ENCODE data around the gene DLEC1.

DLEC1 gene

DNA sequence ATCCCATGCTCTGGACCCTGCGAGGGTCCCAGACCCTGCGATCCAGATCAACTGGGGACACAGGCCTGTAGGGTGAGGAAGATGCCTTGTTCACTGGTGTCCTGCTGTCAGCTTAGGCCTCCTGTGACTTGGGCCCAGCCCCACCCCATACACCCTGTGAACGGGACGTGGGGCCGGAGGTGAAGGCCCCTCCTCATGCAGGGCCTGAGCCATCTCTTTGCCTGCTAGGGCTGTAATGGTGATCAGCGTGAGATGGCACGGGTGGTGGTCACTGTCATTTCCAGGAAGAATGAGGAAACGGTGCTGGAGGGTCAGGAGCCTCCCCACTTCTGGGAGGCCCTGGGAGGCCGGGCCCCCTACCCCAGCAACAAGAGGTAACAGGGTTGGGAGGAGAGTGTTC lies 36.1 kb upstream of the DLEC1 start:
- no peak for DNase-seq

DNA sequence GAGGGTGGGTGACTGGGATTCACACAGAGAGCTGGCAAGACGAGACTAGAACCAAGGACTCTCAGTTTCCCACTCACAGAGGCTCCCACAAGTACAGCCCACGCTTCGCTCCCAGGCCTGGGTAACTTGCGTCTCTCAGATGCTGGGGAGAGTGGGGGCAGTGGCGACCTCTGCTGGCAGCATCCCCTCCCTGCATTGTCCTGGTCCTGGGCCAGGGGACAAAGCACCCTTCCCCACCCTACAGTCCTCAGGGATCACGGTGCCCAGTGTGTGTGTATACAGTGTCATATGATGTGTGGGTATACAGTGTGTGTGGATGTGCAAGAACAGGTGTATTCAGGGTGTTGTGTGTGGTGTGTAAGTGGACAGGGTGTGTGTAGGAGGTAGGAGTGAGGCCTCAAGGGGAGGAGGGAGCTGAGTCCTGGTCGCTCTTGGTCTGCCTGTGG lies 35.6 kb upstream of the DLEC1 start:
- DNase-seq: peak; percentile 54 to 58

DNA sequence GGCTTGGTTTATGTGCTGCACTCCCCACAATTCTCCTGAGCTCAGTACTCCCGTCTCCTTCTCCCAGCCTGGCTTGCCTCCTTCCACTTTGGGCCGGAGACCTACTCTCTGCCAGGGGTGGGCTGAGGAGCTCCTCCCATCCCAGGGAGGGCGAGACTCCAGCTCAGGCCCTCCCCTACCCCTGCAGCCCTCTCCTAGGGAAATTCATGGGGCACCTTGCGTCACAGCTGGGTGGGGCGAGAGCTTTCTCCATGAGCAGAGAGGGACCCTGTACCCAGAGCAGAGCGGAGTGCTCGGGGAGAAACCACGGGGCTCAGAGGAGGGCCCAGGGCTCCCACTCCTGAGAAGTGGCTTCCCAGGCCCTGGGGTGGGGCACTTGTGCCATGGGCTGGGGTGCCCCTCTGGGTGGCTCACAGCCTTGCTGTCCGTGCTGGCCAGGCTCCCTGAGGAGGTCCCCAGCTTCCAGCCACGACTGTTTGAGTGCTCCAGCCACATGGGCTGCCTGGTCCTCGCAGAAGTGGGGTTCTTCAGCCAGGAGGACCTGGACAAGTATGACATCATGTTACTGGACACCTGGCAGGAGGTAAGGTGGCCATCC lies 35.1 kb upstream of the DLEC1 start:
- DNase-seq: no peak

DNA sequence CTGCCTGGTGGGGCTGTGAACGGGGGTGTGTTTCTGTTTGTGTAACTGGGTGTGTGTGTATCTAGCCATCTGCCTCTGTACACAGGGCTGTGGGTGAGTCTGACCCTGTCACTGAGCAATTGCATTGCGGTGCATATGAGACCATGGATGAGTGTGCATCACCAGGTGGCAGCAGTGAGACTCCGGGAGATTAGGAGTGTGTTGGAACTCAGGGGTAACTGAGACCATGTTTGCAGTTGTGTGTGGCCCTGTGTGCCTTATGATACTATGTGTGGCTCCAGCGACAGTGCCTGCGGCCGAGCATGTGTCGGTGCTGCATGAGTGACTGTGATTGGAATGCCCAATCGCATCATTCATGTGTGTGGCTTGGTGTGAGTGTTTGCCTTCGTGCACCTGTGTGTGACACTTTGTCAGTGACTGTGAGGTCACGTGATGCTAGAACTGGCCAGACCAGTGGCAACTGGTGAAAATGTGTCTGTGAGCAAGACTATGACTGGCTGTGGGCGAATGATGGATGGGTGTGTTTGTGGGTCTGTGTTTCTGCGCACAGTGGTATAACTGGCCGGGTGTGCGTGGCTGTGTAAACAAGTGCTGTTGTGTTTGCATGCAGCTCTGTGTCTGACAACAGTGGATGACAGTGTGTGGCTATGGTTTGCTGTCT lies 34.5 kb upstream of the DLEC1 start:
- peak; percentile 59 to 63 for DNase-seq

DNA sequence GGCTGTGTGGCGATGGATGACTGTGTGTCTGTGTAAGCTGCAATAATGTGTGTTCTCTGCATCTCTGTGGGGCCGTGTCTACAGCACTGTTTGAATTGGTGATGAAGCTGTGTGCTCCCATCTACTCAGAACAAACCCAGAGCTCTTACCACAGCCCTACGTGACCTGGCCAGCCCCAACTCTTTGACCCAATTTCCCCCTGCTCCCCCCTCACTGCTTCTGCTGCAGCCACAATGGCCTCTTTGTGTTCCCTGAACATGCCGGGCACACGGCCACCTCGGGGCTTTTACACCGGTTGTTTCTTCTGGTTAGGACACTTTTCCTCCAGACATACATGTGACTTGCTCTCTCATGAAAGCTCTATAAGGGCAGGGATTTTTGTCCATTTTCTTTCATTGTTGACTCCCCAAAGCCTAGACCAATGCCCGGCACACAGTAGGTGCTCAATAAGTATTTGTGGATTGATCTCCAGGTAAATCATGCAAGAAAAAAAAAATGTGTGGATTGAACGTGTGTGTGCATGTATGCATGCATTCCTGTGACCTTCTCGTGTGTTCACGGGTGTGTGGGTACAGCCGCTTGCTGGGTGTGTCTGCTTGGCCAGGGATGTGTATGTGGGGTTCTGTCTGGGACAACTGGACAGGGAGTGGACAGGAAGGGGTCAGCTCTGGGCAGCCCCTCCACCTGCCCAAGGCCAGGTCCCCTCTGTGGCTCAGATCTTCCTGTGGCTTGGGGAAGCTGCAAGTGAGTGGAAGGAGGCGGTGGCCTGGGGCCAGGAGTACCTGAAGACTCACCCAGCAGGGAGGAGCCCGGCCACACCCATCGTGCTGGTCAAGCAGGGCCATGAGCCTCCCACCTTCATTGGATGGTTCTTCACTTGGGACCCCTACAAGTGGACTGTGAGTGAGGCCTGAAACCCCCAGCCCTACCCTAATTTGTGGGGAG lies 33.7 kb upstream of the DLEC1 start:
- no peak for DNase-seq

DNA sequence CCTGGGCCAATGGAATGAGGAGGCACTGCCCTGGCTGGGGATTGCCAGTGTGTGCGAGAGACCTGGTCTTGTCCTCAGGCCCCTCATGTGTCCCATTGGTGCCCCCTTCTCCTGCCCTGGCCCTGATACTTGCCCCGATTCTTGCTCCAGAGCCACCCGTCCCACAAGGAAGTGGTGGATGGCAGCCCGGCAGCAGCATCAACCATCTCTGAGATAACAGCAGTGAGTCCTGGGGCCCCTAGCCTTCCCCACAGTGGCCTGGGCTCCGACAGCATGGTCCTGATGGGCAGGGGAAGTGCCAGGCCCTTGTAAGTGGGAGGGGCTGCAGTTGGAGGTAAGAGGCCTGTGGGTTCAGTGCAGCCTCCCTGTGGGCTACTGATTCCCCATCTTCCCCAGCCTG lies 33.0 kb upstream of the DLEC1 start:
- no peak for DNase-seq

DNA sequence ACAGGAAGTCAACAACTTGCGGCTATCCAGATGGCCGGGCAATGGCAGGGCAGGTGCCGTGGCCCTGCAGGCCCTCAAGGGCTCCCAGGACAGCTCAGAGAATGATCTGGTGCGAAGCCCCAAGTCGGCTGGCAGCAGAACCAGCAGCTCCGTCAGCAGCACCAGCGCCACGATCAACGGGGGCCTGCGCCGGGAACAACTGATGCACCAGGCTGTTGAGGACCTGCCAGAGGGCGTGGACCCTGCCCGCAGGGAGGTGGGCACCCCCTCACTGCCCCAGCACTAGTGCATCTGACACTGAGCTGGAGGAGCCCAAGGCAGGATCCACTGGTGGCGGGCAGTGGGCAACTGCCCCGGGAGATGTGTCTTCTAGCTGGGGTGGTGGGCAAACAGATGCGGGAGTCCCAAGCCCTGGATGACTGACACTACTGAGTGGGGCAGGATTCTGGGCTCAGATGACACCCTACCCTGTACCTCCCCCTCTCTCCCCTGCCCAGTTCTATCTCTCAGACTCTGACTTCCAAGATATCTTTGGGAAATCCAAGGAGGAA lies 32.5 kb upstream of the DLEC1 start:
- no peak for DNase-seq

DNA sequence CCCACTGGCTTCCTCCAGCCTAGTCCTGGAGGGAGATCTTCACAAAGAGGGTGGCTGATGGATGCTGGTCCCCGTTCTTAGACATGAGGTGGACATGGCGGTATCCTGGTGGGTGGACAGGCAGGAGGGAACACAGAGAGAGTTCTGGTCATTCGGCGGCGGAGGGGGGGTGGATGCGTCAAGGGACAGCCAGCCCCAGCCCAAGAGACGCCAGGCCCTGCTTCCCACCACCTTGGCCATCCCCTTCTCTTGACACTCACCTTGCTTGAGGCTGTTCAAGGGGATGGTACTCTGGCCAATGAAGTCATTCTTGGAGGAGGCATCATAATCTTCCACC lies 31.3 kb upstream of the DLEC1 start:
- no peak for DNase-seq

DNA sequence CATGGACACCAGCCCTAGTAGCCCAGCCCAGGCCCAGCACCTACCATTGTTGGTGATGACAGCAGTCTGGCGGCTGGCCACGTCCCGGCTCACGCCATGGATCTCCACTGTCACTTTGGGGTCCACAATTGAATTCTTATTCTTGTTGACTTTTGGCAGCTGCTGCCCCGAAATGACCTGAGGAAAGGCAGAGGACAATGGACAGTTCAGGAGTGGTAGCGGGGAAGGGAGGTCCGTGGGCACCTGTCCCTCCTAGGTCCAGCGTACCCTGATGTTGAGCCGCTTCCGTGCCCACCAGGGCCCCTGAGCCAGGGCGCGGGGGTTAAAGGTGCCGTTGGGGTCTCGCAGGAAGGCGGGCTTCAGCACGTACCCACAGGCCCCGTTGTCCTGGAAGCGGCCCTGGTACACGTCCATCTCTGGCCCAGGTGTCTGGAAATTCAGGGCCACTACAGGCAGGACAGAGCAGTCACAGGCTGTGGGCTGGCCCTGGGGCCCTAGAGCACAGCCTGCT lies 30.8 kb upstream of the DLEC1 start:
- DNase-seq: no peak

DNA sequence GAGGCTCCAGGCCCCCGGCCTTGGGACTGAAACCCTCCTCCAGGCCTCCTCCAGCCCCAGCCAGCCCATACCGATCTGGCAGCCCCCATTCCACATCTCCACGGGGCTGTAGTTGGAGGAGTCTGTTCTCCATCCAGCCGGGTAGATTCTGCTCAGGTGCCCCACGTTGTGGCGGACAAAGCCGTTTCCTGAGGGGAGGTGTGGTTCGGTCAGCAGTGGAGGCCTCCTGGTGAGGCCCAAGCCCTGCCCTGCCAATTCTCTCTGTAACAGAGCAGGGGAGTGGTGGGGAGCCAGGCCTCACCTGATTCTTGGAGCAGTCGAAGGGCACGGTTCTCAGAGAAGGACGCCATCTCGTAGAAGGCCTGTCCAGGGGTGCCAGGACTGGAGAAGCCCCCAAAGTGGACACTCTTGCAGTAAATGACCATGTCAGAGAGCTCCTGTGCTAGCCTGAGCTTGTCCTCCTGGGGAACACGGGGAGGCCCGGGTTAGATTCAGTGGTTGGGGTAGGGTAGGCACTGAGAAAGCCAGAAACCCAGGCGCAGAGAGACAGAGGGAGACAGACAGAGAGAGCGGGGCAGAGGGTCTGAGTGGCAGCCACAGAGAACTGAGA lies 29.9 kb upstream of the DLEC1 start:
- no peak for DNase-seq

DNA sequence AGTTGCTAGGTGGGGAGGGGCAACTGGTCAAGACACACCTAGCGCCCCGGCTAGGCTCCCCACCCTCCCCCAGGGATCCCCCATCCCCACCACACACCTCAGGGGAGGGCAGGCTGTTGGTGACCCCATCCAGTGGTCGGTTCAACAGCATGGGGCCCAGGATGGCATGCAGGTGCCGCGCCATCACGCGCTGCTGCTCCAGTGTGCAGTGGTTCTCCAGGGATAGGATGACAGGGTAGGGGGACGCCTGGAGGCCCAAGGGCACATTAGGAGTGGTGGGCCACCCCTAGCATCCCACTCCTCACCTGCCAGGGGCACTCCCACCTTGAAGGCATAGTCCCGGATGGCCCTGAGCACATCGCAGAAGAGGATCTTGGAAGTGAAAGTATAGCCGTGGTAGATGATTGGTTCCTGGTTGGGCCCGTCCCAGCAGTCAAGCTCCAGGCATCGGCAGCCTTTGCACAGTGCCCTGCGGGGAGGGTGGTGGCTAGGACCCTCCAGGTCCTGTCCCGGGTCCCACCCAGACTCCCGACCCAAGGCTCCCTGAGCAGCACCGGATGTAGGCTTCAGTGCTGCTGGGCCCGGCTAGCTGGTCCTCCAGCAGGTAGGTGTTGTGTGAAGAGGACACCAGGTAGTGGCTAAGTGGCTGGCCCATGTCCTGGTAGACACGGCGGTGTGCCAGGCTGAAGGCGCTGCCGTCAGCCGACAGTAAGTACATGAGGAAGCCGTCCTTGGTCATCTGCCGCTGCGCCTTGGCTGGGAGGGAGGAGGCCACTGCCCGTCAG lies 29.0 kb upstream of the DLEC1 start:
- DNase-seq: no peak

DNA sequence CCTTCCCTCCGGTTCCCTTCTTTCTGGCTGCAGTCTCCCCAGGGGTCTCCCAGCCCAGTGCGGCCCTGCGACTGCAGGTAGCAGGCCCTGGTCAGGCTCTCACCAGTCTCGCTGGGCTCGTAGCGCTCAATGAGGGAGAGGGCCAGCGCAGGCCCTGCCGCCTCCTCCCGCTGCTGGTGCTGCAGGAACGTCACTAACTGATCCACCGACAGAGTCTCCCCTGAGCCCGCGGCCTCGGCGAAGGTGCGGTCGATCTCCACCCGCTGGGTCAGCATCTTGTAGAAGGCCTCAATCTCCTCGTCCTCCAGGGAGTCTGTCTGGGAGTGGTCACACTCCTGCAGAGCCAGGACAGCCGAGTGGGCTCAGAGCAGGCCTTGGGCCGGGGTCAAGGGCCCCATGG lies 27.9 kb upstream of the DLEC1 start:
- DNase-seq: no peak

DNA sequence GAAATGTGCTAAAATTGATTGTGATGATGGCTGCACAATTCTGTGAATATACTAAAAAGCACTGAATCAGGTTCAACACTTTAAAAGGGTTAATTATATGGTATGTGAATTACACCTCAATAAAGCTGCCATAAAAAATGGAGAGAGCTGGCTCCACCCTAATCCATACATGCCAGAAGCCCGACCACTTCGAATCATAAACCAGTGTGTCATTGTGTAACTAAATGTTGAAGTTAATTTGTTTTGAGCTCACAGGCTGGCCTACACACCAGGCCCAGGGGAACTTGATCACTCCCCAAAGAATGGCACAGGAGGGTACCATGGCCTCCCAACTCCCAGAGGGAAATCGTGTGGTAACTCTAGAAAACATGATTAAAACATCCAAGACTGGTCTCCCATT lies 23.5 kb upstream of the DLEC1 start:
- DNase-seq: no peak

DNA sequence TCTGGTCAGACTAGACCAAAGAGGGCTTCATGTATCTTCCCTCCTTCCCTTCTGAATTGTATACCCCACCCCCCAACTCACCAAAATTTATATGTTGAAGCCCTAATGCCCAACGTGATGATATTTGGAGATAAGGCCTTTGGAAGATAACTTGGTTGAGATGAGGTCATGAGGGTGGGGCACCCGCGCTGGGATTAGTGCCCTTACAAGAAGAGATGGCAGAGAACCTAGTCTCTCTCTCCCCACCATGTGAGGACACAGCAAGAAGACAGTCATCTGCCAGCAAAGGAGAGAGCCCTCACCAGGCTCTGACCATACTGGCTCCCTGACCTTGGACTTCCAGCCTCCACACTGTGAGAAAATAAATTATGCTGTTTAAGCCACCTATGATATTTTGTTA lies 23.0 kb upstream of the DLEC1 start:
- DNase-seq: no peak

DNA sequence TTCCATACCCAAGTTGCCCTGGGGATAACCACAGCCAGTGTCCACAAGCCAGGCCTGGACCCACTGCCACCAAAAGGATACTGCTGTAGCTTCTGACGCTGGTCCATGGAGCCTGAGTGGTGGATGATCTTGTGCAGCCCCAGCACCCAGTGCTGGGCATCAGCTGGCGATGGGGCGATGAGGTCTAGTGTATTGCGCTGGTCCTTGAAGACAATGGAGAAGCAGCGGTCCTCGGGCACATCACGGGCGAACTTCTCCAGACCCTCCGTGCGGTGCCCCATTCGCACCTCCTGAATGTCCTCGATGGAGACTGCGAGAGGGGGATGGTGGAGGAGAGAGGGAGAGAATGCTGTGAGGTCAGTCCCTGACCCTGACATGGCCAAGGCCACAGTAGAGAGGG lies 22.6 kb upstream of the DLEC1 start:
- no peak for DNase-seq

DNA sequence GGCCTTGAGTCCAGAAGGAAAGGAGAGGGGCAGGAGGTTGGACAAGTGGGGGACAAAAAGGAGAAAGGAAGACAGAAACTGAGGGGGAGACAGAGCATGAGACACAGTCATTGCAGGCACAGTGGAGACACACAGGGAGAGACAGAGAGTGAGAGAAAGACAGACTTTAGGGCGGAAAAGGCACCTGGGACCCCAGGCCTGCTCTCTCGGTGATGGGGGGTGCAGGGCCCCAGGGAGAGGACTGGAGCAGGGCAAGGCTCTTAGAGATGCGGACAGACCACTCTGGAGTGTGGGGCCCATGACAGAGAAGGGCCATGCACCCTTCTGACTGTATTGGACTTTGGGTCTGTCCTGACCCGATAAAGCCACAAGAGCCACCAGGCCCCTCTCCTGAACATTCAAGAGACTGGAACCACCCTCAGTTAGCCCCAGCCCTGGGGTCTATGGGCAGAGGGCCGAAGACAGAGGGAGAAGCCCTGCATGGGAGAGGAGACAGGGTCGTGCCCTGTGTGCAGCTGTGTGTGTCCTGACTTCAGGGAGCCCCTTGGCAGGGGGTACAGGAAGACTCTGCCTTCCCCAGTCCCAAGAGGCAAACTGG lies 22.1 kb upstream of the DLEC1 start:
- no peak for DNase-seq

DNA sequence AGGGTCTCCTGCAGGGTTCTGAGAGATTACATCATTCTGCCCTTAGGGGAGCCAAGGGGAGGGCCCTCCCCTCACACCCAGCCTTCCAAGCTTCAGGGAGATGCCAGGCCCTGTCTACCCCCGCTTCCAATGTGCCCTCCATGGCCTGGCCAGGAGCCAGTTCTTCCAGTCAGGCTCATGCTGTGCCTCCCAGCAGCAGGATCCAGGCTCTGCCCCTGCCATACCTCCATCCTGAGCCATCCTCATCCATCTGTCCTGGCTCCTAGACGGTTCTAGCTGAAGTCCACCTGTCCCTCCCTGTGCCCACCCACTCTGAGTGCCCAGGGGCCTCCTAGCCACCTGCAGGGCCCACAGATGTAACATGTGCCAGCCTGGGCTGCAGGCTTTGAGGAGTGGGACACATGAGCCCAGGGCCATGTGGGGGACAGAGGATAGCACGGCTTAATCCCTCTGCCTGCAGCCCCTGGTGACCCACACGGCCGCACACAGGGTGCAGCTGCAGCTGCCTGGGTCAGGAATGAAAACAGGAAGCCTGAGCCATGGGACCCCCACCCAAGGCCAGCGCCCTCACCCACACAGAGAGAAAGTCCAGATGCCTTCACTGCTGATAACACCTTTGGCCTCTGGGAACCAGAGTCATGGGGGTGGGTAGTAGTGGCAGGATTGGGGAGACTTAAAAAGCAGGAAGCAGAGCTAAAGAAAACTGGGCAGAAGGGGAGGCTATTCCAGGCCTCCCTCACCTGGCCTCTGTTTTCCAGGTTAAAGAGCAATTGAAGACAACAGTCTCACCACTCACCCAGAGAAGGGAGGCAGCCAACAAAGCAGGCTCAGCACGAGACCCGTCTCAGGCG lies 21.3 kb upstream of the DLEC1 start:
- DNase-seq: no peak

DNA sequence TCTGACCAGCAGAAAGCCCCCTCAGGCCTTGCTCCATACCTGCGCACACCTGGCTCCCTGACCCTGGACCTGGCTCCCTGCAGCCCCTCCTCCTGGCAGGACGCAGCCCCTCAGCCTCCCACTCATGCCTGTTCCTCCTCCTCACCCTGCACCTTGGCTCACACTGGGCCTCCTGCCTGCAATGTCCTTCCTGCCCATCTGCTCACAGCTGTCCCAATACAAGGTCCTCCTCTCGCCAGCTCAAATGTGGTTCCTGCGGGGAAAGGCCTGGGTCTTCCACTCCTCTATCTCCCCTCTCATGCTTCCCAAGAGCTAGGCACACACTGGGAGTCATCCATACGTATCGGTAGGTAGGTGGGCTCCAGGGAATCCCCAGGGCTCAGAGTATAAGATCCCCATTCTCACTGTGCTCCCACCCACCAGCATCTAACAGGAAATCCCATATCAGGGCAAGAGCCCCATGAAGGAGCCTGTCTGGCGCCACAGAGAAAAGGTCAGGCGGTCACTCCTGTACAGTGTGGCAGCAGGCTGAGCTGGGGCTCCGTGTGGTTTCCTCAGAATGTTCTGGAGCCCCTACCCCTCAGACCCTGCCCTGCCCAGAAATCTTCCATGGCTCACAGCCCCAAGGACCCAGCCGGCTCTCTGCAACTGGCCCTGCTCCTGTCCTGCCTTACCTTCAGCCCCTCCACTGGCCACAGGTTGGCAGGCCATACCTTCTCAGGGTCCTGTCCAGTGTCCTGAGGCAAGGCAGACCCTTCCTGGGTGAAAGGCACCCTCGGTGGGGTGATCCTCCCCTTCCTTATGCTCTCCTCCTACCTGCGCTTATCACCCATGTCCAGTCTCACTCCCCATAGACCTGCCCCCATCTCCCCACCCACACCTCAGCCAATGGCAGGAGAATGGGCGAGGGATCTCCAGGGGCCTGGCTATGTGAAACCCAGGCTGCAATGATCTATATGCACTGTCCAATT lies 20.4 kb upstream of the DLEC1 start:
- DNase-seq: no peak

DNA sequence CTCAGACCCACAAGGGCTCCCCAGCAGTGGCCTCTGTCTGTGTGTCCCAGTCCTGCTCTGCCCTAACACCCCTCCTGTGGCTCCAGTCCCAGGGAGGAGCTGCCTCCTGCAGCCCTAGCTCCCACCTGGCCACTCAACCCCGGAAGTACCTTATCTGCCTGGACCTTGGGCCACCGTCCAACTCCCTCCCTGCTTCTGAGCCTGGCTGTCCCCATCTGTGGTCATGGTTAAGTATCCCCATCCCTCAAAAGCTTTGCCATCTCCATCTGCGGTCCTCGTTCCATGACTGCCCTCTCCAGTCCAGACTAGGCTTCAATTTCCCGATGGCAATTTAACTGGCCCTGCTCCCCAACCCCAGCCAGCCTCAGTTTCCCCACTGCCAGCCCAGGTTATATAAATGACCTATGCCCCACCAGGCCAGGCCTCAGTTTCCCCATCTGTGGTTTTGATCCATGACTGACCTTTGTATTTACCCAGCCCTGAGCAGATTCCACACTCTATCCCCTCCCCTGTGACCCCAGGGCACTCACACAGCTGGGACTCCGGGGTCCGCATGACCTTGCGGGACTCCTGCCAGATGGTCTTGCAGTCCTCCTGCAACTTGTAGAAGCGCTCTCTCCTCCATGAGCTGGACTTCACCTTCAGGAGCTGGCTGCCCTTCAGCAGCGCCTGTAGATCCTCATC lies 19.2 kb upstream of the DLEC1 start:
- no peak for DNase-seq

Measured in activated CD4-positive, alpha-beta T cell treated with anti-CD3 and anti-CD28 coated beads, Interleukin-2, amount 50 U/mL, for 4 hours (primary cell).